GM10248 (cell line): Measurements from ENCODE around the gene LRRC7.

Source experiments
- CTCF ChIA-PET: fragments of 300-600 bp; sonication (Branson Sonifier 250); formaldehyde crosslinking; extraction: SDS; loops from one replicate; lab custom pipeline; 2021; ENCODE audit warnings: antibody characterized with exemption; lab: Yijun Ruan, JAX
- POLR2A ChIA-PET: fragments of 350-650 bp; sonication (Branson Sonifier 250); formaldehyde crosslinking; extraction: SDS; loops from one replicate; lab custom pipeline; 2020; ENCODE audit warnings: antibody characterized with exemption; lab: Yijun Ruan, JAX
- DNase-seq: peaks from one replicate; pipeline ENCODE4 v3.0.0; 2012; ENCODE audit errors: extremely low spot score
- TF ChIP-seq, protein P1 (sequence below): IDR thresholded peaks from 2 replicates; pipeline ENCODE4 v1.5.1; 2012; ENCODE audit warnings: mild to moderate bottlenecking, low read depth; ENCODE audit errors: extremely low read depth, missing control alignments, control extremely low read depth

LRRC7 gene

GRCh38 chr1:69814926-69815325, 247.2 kb downstream of the LRRC7 start:
- TF ChIP-seq, protein P1, sequence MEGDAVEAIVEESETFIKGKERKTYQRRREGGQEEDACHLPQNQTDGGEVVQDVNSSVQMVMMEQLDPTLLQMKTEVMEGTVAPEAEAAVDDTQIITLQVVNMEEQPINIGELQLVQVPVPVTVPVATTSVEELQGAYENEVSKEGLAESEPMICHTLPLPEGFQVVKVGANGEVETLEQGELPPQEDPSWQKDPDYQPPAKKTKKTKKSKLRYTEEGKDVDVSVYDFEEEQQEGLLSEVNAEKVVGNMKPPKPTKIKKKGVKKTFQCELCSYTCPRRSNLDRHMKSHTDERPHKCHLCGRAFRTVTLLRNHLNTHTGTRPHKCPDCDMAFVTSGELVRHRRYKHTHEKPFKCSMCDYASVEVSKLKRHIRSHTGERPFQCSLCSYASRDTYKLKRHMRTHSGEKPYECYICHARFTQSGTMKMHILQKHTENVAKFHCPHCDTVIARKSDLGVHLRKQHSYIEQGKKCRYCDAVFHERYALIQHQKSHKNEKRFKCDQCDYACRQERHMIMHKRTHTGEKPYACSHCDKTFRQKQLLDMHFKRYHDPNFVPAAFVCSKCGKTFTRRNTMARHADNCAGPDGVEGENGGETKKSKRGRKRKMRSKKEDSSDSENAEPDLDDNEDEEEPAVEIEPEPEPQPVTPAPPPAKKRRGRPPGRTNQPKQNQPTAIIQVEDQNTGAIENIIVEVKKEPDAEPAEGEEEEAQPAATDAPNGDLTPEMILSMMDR, result no peak
- no peak for DNase-seq
- ChIA-PET POLR2A (no interaction called here), CTCF (interaction anchor here (1.2 kb wide), 1 partner anchor 28 kb away, joined by 4 read pairs; no protein-coding TSS in a partner anchor)

DNA sequence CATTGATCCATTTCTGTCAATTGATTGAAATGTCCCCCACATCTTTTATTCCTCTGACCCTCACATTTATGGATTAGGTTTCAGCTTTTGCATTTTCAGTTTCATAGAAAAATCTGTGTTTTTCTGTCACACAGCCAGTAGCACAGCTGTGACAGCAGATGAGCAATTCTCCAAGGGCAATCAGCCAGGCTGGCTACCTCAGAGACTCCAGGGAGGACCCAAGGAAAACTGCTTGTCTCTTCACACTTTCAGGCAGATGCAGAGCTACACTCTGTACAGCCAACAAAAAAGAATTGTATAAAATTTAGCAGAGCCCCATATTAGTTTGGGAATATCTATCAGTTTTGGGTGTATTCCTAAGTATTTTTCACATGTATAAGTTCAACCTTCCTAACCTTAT, 257.2 kb downstream of the LRRC7 start:
- ChIA-PET POLR2A (no interaction called here), CTCF (no interaction called here)
- no peak for DNase-seq
- TF ChIP-seq, protein P1, result no peak

- CTCF ChIA-PET, result no interaction called here
- DNase-seq, result no peak
- POLR2A ChIA-PET, result no interaction called here
- TF ChIP-seq, protein P1, result no peak
Observed at GRCh38 chr1:69827732-69828131, 260.0 kb downstream of the LRRC7 start.

DNA sequence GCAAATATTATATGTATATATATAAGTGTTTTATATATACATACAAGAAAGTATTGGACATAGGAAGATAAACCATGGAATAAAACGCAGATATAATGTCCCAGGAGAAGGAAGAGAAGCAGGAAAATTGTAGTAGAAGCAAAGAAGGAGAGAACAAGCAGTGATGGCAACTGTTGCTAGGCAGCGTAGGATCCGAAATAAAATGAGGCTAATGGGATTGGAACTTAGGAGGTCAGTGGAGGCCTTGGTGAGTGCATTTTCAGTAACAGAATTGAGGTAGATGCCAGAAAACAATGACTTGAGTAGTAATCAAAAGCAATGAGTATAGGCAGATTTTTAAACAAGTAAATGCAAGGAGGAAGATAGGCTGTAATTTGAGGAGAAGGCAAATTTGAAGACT, 265.8 kb downstream of the LRRC7 start:
- ChIA-PET POLR2A (no interaction called here), CTCF (no interaction called here)
- DNase-seq, result no peak
- TF ChIP-seq, protein P1, result no peak

DNA sequence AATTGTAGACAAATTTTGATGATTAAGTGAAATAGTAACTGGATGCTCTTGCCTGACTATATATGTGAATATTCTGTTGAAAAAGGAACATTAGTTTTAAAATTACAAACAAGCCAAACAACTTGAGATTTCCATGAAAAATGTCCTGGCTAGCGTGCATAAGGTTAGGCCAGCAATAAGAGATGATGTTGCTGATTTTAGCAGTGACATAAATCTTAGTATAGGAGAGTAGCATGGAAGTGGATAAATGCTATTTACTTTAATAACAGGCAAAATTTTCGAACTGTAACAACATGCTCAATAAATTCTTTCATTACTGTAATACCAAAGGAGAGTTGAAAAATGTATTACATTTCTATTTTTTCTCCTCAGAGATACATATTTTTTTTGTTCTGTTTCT, 266.6 kb downstream of the LRRC7 start:
- POLR2A ChIA-PET, result no interaction called here
- CTCF ChIA-PET, result no interaction called here
- no peak for DNase-seq
- TF ChIP-seq, protein P1, result no peak

DNA sequence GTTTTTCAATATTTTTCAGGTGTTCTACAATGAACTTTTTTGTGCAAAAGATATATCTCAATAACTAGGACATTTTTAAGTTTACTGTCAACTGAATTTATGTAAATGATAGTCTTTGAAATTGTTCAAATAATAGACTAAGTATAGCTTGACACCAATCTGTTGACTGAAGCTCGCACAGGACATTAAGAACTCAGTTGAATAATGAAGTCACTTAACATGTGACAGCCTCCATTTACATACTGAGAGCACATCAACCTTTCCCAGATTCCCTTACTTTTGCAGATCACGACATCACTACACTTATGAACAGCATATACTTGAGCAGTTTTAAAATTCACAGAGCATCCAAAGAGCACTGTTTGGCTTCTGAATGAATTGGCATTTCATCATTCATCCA, 268.2 kb downstream of the LRRC7 start:
- no peak for DNase-seq
- ChIA-PET CTCF (no interaction called here), POLR2A (no interaction called here)
- TF ChIP-seq, protein P1, result no peak
